ENCODE measurements around the gene FAM3C.
"Not testable (repeated sequence)": the region's sequence is repeated elsewhere in the genome, so short reads cannot be mapped to it uniquely, and the experiment has no call there.

The FAM3C gene

GRCh38 chr7:121395961-121396757 is at the start of gene FAM3C:
Gene FAM3C (minus strand): TSS chr7:121396308. CDS start chr7:121382969, 13,339 bp downstream.
- peak; percentile 35 for DNase-seq (ENCODE audit: low read depth, low spot score)

- DNase-seq (ENCODE audit: low read depth, low spot score): no peak
Measured at GRCh38 chr7:121442845-121443244, 46.7 kb upstream of the FAM3C start.

- DNase-seq (ENCODE audit: low read depth, low spot score): no peak
Measured at GRCh38 chr7:121440857-121441503, 44.9 kb upstream of the FAM3C start.

- DNase-seq (ENCODE audit: low read depth, low spot score): peak; percentile 67
Measured at GRCh38 chr7:121438043-121438955, 42.2 kb upstream of the FAM3C start.

GRCh38 chr7:121437470-121437869 is 41.4 kb upstream of the FAM3C start:
- DNase-seq (ENCODE audit: low read depth, low spot score): no peak

- peak; percentile 17 for DNase-seq (ENCODE audit: low read depth, low spot score)
Measured at GRCh38 chr7:121436688-121437087, 40.6 kb upstream of the FAM3C start.

GRCh38 chr7:121436136-121436535 is 40.0 kb upstream of the FAM3C start:
- DNase-seq (ENCODE audit: low read depth, low spot score): no peak

GRCh38 chr7:121433775-121434174 is 37.7 kb upstream of the FAM3C start:
- DNase-seq (ENCODE audit: low read depth, low spot score): no peak

- not testable (repeated sequence) for DNase-seq (ENCODE audit: low read depth, low spot score)
Measured at GRCh38 chr7:121432486-121432885, 36.4 kb upstream of the FAM3C start.

GRCh38 chr7:121431996-121432395 is 35.9 kb upstream of the FAM3C start:
- DNase-seq (ENCODE audit: low read depth, low spot score): no peak

GRCh38 chr7:121431389-121431995 is 35.4 kb upstream of the FAM3C start:
- DNase-seq (ENCODE audit: low read depth, low spot score): no peak

- DNase-seq (ENCODE audit: low read depth, low spot score): no peak
Measured at GRCh38 chr7:121430558-121430957, 34.5 kb upstream of the FAM3C start.

GRCh38 chr7:121429798-121430197 is 33.7 kb upstream of the FAM3C start:
- no peak for DNase-seq (ENCODE audit: low read depth, low spot score)

GRCh38 chr7:121428855-121429489 is 32.9 kb upstream of the FAM3C start:
- no peak for DNase-seq (ENCODE audit: low read depth, low spot score)

GRCh38 chr7:121421743-121422142 is 25.6 kb upstream of the FAM3C start:
- not testable (repeated sequence) for DNase-seq (ENCODE audit: low read depth, low spot score)

- no peak for DNase-seq (ENCODE audit: low read depth, low spot score)
Measured at GRCh38 chr7:121420976-121421375, 24.9 kb upstream of the FAM3C start.

- DNase-seq (ENCODE audit: low read depth, low spot score): no peak
Measured at GRCh38 chr7:121419201-121420148, 23.4 kb upstream of the FAM3C start.

GRCh38 chr7:121416533-121416932 is 20.4 kb upstream of the FAM3C start:
- DNase-seq (ENCODE audit: low read depth, low spot score): no peak

GRCh38 chr7:121414436-121414835 is 18.3 kb upstream of the FAM3C start:
- DNase-seq (ENCODE audit: low read depth, low spot score): no peak

GRCh38 chr7:121411597-121411979 is 15.5 kb upstream of the FAM3C start:
- no peak for DNase-seq (ENCODE audit: low read depth, low spot score)

All from iPS DF 19.7 (cell line).